Suppressor macrophage treated with lipopolysaccharide for 1 hour (primary cell): Measurements from ENCODE around the gene DBN1.

Experiments
- DNase-seq, 3 donors: peaks; one replicate each; pipeline ENCODE4 v3.0.0-alpha.2; 2020 to 2022

DBN1 gene

GRCh38 chr5:177473443-177474001, at the start of gene DBN1:
DBN1 (minus strand) TSS chr5:177473634; CDS start chr5:177473521, 113 bp downstream.
- peak in 1 of 3 donors; percentile 59 for DNase-seq

- no peak for DNase-seq
Measured at GRCh38 chr5:177520916-177521513, 47.6 kb upstream of the DBN1 start.

GRCh38 chr5:177520271-177520670, 46.8 kb upstream of the DBN1 start:
- DNase-seq: no peak

- no peak for DNase-seq
Measured at GRCh38 chr5:177519463-177520235, 46.2 kb upstream of the DBN1 start.

- DNase-seq: peak; percentile 97 to 99 (median 98)
Measured at GRCh38 chr5:177516601-177517568, 43.5 kb upstream of the DBN1 start, which contains the start of gene DDX41. DDX41 (minus strand) TSS chr5:177516961; CDS start chr5:177516945, 16 bp downstream.

DNA sequence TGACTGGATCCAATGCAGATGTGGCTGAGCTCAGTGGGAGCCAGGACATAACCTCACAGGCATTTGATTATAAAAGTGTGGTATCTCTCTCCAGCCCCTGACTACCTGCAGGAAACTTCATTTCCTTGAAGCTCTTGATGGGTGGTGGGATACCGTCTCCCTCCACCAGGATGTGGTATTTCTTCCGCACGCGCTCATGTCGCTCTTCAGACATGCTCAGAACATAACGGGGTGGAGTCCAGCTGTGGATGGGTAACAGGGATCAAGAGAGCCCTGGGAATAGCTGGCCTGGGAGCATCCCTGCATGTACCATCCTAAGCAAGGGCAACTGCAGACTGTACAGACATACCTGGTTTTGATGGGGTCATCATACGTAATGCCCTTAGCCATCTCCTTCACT, 42.1 kb upstream of the DBN1 start:
- no peak for DNase-seq

DNA sequence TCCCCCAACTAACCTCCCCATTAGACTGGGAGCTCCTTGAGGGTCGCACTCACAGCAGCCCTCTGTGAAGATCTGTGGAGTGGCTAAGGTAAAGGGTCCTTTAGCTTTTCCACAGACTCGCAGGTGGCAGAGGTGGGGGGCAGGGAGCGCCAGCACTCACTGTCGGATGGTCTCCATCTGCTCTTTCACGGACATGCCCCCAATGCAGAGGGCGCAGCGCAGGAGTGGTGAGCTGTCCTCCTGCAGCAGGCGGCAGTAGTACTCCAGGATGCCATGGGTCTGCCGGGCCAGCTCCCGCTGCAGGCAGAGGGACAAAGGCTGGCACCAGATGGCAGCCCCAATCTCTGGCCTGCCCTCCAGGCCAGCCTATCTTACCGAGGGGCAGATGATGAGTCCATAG, 41.1 kb upstream of the DBN1 start:
- DNase-seq: no peak

- DNase-seq: no peak
Measured at GRCh38 chr5:177513500-177513899, 40.1 kb upstream of the DBN1 start.

- no peak for DNase-seq
Measured at GRCh38 chr5:177512736-177513380, 39.4 kb upstream of the DBN1 start.

DNA sequence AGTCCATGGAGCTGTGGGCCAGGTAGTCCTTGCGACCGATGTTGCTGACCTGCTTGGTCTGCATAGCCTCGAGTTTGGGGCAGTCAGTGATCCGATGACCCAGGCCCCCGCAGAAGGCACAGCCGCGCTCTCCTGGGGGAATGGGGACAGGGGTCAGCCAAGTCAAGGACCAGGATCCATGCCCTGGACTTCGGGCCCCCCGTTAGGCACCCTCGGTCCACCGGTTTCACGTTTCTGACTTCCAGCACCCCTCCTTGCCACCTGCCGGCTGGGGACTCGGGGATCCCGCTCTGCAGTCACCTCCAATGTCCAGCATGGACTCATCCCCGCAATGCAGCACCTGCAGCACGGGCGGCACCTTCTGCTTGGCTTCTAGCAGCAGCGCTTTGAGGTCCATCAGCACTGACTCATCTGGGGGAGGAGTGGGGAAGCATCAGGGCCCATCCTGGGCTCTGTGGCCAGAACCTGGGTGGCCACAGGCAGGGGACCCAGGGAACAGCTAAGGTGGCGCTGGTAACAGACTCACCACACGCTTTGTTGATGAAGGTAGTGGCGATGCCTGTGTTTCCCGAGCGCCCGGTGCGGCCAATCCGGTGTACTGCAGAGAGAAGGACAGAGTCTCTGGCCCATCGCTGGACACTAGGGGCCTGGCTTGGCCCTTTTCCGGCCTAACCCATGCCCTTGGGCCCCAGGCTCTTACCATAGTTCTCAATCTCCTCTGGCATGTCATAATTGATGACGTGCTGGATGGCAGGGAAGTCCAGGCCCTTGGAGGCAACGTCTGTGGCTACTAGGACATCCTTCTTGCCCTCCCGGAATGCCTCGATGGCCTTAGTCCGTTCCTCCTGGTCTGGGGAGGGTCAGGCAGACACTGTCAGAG, 38.6 kb upstream of the DBN1 start:
- DNase-seq: no peak

DNA sequence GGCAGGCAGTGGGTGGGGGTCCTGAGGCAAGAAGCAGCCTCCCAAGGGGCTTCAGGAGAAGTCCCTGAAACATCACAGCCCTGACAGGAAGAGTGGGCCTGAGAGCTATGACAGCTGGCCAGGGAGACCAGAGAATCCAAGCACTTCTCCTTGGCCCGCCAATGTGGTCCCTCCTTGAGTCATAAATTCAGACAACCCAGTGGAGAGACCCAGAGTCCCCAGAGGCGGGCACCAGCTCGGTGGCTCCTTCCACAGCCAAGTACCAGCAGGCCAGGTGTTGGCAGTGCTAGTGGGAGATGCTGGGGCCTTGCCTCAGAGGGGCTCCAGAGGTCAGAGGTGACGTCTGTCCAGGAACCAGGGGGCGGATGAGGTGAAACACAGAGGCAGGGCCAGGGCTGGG, 37.7 kb upstream of the DBN1 start:
- peak in 2 of 3 donors; percentile 40 to 41 for DNase-seq

DNA sequence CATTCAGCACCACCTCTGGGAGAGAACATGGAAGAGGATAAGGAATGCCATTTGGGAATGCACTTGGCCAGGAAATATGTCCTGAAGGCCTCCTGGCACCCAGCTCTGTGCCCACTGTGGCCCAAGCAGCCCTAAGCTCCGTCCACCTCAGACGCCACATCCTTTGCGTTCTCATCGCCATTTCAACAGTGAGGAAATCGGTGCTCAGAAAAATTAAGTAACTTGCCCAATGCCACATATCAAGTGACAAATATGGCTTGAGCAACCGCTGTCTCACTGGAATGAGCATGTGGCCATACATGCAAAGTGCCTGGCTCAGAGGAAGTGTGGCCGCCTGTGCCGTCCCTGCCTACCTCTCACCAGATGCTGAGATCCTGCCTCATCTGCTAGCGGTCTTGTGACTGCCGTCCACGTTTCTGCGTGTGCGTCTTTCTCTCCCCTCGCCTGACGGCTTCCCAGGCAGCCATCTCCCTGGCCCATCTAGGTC, 37.2 kb upstream of the DBN1 start:
- DNase-seq: peak; percentile 89 to 96 (median 95)

DNA sequence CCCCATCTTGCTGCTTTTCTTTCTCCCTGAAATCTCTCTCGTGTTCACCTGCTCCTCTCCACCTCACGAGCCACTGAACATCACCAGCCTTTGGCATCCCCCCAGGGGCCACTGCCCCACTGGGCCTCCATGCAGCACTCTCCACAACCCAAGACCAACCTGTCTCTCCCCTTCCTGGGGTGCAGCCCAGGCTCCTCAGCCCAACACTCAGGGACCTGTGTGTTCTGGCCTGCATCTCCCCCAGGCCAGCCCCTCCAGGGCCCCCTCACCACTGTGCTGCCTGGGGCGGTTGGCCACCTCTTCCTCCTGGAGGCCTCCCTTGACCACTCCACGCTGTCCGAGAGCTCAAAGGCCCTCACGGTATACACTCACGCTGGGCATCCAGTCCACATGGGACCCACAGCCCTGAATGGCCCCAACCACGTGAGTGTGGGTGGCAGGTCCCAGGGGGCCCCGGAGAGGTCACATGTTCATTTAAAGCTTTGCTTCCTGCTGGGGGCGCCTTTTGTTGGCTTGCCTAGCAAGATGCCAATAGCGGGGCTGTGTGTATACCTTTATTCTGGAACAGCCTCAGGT, 36.6 kb upstream of the DBN1 start:
- DNase-seq: peak in 2 of 3 donors; percentile 24 to 32

GRCh38 chr5:177509381-177509951, 36.0 kb upstream of the DBN1 start, which contains the start of gene DOK3:
DOK3 (minus strand) TSS chr5:177509826; CDS start chr5:177509540, 286 bp downstream.
- peak; percentile 76 to 84 (median 76) for DNase-seq

DNA sequence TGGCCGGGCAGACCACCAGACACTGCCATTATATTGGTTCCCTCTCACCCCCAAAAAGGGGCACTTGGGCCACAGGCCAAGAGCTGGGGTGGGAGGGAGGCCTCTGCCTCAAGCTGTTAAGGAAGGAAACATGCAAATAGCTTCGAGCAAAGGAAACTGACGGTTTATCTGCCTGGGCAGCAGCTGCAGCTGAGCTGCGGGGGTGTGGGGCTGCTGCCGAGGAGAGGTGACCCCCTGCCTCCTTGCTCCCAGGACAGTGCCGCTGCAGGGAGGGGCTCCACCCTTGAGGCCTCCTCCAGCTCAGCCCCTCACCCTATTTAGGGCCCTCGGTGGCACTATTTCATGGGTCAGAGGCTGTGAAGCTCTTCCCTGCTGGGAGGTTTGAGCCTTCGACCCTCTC, 35.4 kb upstream of the DBN1 start:
- peak; percentile 46 to 62 (median 51) for DNase-seq

- peak in 1 of 3 donors; percentile 23 for DNase-seq
Measured at GRCh38 chr5:177508221-177508611, 34.8 kb upstream of the DBN1 start.

- DNase-seq: peak; percentile 65 to 75 (median 66)
Measured at GRCh38 chr5:177507596-177508220, 34.3 kb upstream of the DBN1 start.

GRCh38 chr5:177507165-177507564, 33.7 kb upstream of the DBN1 start:
- DNase-seq: peak; percentile 40 to 53 (median 45)

GRCh38 chr5:177505075-177505474, 31.6 kb upstream of the DBN1 start:
- no peak for DNase-seq
